A549 (cell line): Measurements from ENCODE around the gene PLA2G4B. TPM values are rescaled to one million over a fixed set of nuclear protein-coding genes. Genes with fewer than 3 reads are reported as not detected.
A peak's percentile ranks its signal among the peaks of the same experiment; 100 is the strongest.

Experiments used
- ATAC-seq, 2 experiments: fragments of 200-7000 bp in 1 of 2; fragments of >200 bp in 1 of 2; cut with Nextera tagmentation in 1 of 2; cut with Tn5 transposase in 1 of 2; 3 replicates each; pipeline versions ENCODE4 v1.8.0 to v1.9.1; 2018 to 2020; ENCODE audit warnings: mild to moderate bottlenecking in 1 of 2, moderate library complexity in 1 of 2
- CTCF ChIA-PET: fragments of 300-600 bp; sonication (Branson Sonifier 250); formaldehyde crosslinking; extraction: SDS; loops from one replicate; lab custom pipeline; 2021; ENCODE audit warnings: antibody characterized with exemption, inconsistent platforms; lab: Yijun Ruan, JAX
- POLR2A ChIA-PET: fragments of 350-600 bp; formaldehyde crosslinking; extraction: SDS; loops from one replicate; lab custom pipeline; 2021; ENCODE audit warnings: antibody characterized with exemption, inconsistent platforms; lab: Yijun Ruan, JAX
- DNase-seq, 2 experiments: peaks; one replicate each; pipeline versions ENCODE4 v3.0.0 to v3.0.0-alpha.2; 2011 to 2016; ENCODE audit warnings: low read depth in 1 of 2, low spot score in 1 of 2
- FAIRE-seq: peaks from 2 replicates; lab custom pipeline; 2011; peaks lifted over from hg19 to GRCh38; lab: Jason Lieb, UNC
- H3K27ac ChIP-seq, 2 experiments: fragments of >200 bp; sonication (Bioruptor Twin); formaldehyde crosslinking; 3 replicates each; pipeline ENCODE4 v1.5.1; 2016 to 2017
- H3K4me1 ChIP-seq: fragments of >200 bp; sonication (Bioruptor Twin); formaldehyde crosslinking; 3 replicates; pipeline ENCODE4 v1.6.1; 2016
- H3K4me2 ChIP-seq: fragments of >200 bp; sonication (Bioruptor Twin); formaldehyde crosslinking; 3 replicates; pipeline ENCODE4 v1.6.1; 2016
- H3K4me3 ChIP-seq: fragments of >200 bp; sonication (Bioruptor Twin); formaldehyde crosslinking; 3 replicates; pipeline ENCODE4 v1.5.1; 2016
- H3K9me3 ChIP-seq: fragments of >200 bp; sonication (Bioruptor Twin); formaldehyde crosslinking; 3 replicates; pipeline ENCODE4 v1.6.1; 2016
- BHLHE40 ChIP-seq: IDR thresholded peaks from 2 replicates; pipeline ENCODE4 v1.6.1; 2012; ENCODE audit warnings: low read depth, low read length, inconsistent platforms
- CHD4 ChIP-seq: fragments of 200-600 bp; sonication (generic); IDR thresholded peaks from 2 replicates; pipeline ENCODE4 v1.6.1; 2016; ENCODE audit warnings: antibody characterized with exemption, mild to moderate bottlenecking, borderline replicate concordance
- EHF ChIP-seq: fragments of 250-450 bp; sonication (Bioruptor Pico); IDR thresholded peaks from 2 replicates; pipeline ENCODE4 v1.5.0; 2020; ENCODE audit warnings: mild to moderate bottlenecking
- ESRRA ChIP-seq: fragments of 150-350 bp; IDR thresholded peaks from 2 replicates; pipeline ENCODE4 v1.6.1; 2014; ENCODE audit warnings: mild to moderate bottlenecking, low read length, borderline replicate concordance
- FOSB ChIP-seq: fragments of 250-450 bp; sonication (Bioruptor Pico); IDR thresholded peaks from 2 replicates; pipeline ENCODE4 v1.5.0; 2020; ENCODE audit warnings: mild to moderate bottlenecking, moderate library complexity
- FOXS1 ChIP-seq: fragments of 250-450 bp; sonication (Bioruptor Pico); IDR thresholded peaks from 2 replicates; pipeline ENCODE4 v1.5.0; 2020; ENCODE audit warnings: mild to moderate bottlenecking, moderate library complexity
- GATA3 ChIP-seq: IDR thresholded peaks from 2 replicates; pipeline ENCODE4 v1.6.1; 2012; ENCODE audit warnings: borderline replicate concordance
- MAFK ChIP-seq: fragments of 450-650 bp; IDR thresholded peaks from 2 replicates; pipeline ENCODE4 v1.6.1; 2014; ENCODE audit not compliant: partially characterized antibody
- NFE2L2 ChIP-seq: fragments of 150-350 bp; conservative IDR thresholded peaks from 2 replicates; pipeline ENCODE4 v1.6.1; 2014; ENCODE audit warnings: low read length
- NR3C1 ChIP-seq: fragments of >200 bp; sonication (Bioruptor Twin); formaldehyde crosslinking; IDR thresholded peaks from 3 replicates; pipeline ENCODE4 v1.6.1; 2017
- POLR2AphosphoS2 ChIP-seq: conservative IDR thresholded peaks from 2 replicates; pipeline ENCODE4 v1.6.1; 2012; ENCODE audit warnings: low read length, improper control_type of control experiment, inconsistent platforms
- RAD21 ChIP-seq, 2 experiments: fragments of >200 bp in 1 of 2; sonication (Bioruptor Twin) in 1 of 2; formaldehyde crosslinking in 1 of 2; IDR thresholded peaks in 1 of 2; conservative IDR thresholded peaks in 1 of 2; 2 replicates in 1 of 2; 3 replicates in 1 of 2; pipeline ENCODE4 v1.6.1; 2012 to 2018; ENCODE audit warnings: inconsistent platforms in 1 of 2
- RARB ChIP-seq: fragments of 250-450 bp; sonication (Bioruptor Pico); IDR thresholded peaks from 2 replicates; pipeline ENCODE4 v1.8.0; 2021; ENCODE audit warnings: mild to moderate bottlenecking, moderate library complexity
- RFX5 ChIP-seq: fragments of 450-650 bp; IDR thresholded peaks from 2 replicates; pipeline ENCODE4 v1.7.1; 2014; ENCODE audit warnings: antibody characterized with exemption, mild to moderate bottlenecking, moderate library complexity
- SMC3 ChIP-seq: fragments of >200 bp; sonication (Bioruptor Twin); formaldehyde crosslinking; IDR thresholded peaks from 3 replicates; pipeline ENCODE4 v1.6.1; 2018; ENCODE audit warnings: inconsistent platforms
- TFCP2L1 ChIP-seq: fragments of 250-450 bp; sonication (Bioruptor Pico); IDR thresholded peaks from 2 replicates; pipeline ENCODE4 v1.5.0; 2021; ENCODE audit warnings: mild to moderate bottlenecking
- TP53 ChIP-seq: fragments of 250-450 bp; sonication (Bioruptor Pico); IDR thresholded peaks from 2 replicates; pipeline ENCODE4 v1.5.0; 2021; ENCODE audit warnings: mild to moderate bottlenecking, moderate library complexity
- ZC3H11A ChIP-seq: fragments of 450-650 bp; IDR thresholded peaks from 2 replicates; pipeline ENCODE4 v1.6.1; 2014; ENCODE audit warnings: antibody characterized with exemption, mild to moderate bottlenecking
- WGBS: methylation state at CpG from one replicate; pipeline ENCODE4 v1.1.6; 2017; ENCODE audit errors: missing lambda C conversion rate; 5-methylcytosine and 5-hydroxymethylcytosine counted together
- polyA plus RNA-seq, 4 experiments: library from polyadenylated mRNA; depleted of rRNA in 3 of 4; stranded (reverse); fragments of >200 nt; fragmentation: RNase III in 1 of 4; extraction: RNeasy Plus Mini Kit Qiagen cat#74134 plus additional on column Dnase treatment in 1 of 4; gene quantifications; 2 replicates in 3 of 4; 3 replicates in 1 of 4; pipeline ENCODE4 v1.2.3, GENCODE V29; 2011 to 2017
- TF ChIP-seq, protein P1 (sequence below): IDR thresholded peaks from 2 replicates; pipeline ENCODE4 v1.6.1; 2012
- TF ChIP-seq, protein P2 (sequence below): fragments of 150-350 bp; IDR thresholded peaks from 2 replicates; pipeline ENCODE4 v1.6.1; 2014; ENCODE audit warnings: low read depth, mild to moderate bottlenecking, low read length
- TF ChIP-seq, protein P3 (sequence below): IDR thresholded peaks from 2 replicates; pipeline ENCODE4 v1.6.1; 2012
- TF ChIP-seq, protein P4 (sequence below): fragments of >200 bp; sonication (Bioruptor Twin); formaldehyde crosslinking; IDR thresholded peaks from 3 replicates; pipeline ENCODE4 v1.6.1; 2016
- TF ChIP-seq, protein P5 (sequence below): fragments of >200 bp; sonication (Bioruptor Twin); formaldehyde crosslinking; IDR thresholded peaks from 3 replicates; pipeline ENCODE4 v1.5.1; 2016

PLA2G4B gene
- polyA plus RNA-seq, 2 of the 4 experiments (the other 2 are of a cell fraction): 2.2 to 2.6 TPM

DNA sequence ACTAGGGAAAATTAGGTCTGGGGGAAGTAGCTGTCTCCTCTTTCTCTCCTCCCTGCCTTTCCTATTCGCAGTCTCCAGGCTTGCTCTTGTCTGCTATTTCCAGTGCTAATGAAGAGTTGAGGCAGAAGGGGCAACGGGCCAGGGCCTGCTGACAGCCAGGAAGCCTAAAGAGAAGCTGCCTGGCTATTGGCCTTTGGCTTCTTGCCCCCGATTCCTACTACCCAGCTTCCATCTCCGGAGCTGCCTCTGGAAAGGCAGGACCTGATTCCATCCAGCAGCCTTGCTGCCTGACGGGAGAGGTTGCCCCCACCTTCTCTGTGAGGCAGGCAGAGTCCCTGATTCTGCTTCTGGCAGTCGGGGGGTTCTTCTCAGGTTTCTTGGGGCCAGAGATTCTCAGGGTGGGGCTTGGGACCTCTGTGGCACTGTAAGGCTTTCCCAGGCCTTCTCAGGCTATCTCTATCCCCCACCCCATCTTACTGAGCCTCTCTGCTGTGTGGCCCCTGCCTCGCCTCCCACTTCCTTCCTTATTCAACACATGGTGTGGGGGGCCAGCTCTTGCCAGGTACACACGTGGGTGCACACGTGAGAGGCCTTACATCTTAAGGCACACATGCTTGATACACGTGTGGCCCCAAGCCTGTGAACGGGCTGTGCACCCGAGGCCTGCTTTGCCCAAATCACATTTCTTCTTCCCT lies 29.0 kb upstream of the PLA2G4B start:
- ChIA-PET CTCF (interaction anchor here (1.3 to 6.4 kb wide), 6 partner anchors 13 to 343 kb away, joined by 3 to 103 read pairs (median 22); partner anchors contain the start of gene MAPKBP1), POLR2A (no interaction called here)
- Histone ChIP-seq H3K4me1 (no peaks in the 10 kb centered on the region), H3K9me3 (no peaks in the 10 kb centered on the region), H3K4me3 (no peak overlapping the region), H3K4me2 (no peak overlapping the region), H3K27ac (no peak overlapping the region)
- ATAC-seq (no peak), DNase-seq (no peak), FAIRE-seq (no peak)
- no peak for TF ChIP-seq POLR2AphosphoS2
- TF ChIP-seq NR3C1: no peak
- TF ChIP-seq, protein P1, sequence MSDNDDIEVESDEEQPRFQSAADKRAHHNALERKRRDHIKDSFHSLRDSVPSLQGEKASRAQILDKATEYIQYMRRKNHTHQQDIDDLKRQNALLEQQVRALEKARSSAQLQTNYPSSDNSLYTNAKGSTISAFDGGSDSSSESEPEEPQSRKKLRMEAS: no peak
- no peak for TF ChIP-seq FOXS1
- TF ChIP-seq RFX5: no peak
- TF ChIP-seq, protein P2, sequence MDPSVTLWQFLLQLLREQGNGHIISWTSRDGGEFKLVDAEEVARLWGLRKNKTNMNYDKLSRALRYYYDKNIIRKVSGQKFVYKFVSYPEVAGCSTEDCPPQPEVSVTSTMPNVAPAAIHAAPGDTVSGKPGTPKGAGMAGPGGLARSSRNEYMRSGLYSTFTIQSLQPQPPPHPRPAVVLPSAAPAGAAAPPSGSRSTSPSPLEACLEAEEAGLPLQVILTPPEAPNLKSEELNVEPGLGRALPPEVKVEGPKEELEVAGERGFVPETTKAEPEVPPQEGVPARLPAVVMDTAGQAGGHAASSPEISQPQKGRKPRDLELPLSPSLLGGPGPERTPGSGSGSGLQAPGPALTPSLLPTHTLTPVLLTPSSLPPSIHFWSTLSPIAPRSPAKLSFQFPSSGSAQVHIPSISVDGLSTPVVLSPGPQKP: no peak
- TF ChIP-seq ZC3H11A: no peak
- no peak for TF ChIP-seq SMC3
- TF ChIP-seq EHF: no peak
- TF ChIP-seq TFCP2L1 (CRISPR knock-in tag): no peak
- no peak for TF ChIP-seq NFE2L2
- WGBS: 87% methylated on average over 11 of the region's 12 CpGs

DNA sequence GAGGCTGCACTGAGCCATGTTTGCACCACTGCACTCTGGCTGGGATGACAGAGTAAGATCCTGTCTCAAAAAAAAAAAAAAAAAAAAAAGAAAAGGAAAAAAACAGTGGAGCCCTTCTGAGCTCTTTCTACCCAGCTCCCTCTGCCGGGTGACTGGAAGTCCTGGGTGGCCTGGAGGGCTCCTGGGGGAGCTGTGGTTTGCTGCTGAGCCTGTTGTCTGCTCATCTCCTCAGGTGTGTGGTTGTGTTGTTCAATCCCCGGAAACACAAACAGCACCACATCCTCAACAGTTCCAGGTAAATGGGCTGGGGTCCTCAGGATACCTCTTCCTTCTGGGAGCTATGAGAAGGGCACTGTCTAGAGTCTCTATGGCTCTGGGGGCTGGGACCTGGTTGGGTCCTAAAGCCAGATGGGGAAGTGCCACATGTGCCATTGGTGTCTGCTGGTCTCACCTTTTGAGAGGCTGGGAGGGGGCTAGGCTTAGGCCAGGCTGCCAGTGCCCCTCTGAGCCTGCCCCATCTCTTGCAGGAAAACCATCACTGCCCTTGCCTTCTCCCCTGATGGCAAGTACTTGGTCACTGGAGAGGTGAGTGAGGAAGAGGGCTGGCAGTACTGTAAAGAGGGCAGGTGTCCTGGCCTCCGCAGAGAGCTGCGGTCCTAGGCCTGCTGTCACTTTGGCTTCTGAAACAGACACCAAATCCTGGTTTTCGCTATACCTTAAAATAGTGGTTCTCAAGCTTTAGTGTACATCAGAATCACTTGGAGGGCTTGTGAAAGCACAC lies 27.8 kb upstream of the PLA2G4B start:
- H3K4me2 ChIP-seq: no peak overlapping the region
- H3K27ac ChIP-seq: no peak overlapping the region
- 97% methylated on average over 5 of the region's 5 CpGs for WGBS
- no peaks in the 10 kb centered on the region for H3K4me1 ChIP-seq
- H3K4me3 ChIP-seq: no peak overlapping the region
- ATAC-seq (peak; percentile 27 to 43; a peak in 4 of 6 replicates), FAIRE-seq (no peak), DNase-seq (no peak)
- H3K9me3 ChIP-seq: no peaks in the 10 kb centered on the region
- CTCF ChIA-PET: interaction anchor here (0.6 to 6.4 kb wide), 34 partner anchors 8 to 361 kb away, joined by 3 to 103 read pairs (median 5); partner anchors contain the start of genes MAPKBP1 and PLA2G4B
- POLR2A ChIA-PET: interaction anchor here (1.0 kb wide), 1 partner anchor 36 kb away, joined by 3 read pairs; the partner anchor contains the start of gene MAPKBP1
- no peak for TF ChIP-seq RARB (CRISPR knock-in tag)

DNA sequence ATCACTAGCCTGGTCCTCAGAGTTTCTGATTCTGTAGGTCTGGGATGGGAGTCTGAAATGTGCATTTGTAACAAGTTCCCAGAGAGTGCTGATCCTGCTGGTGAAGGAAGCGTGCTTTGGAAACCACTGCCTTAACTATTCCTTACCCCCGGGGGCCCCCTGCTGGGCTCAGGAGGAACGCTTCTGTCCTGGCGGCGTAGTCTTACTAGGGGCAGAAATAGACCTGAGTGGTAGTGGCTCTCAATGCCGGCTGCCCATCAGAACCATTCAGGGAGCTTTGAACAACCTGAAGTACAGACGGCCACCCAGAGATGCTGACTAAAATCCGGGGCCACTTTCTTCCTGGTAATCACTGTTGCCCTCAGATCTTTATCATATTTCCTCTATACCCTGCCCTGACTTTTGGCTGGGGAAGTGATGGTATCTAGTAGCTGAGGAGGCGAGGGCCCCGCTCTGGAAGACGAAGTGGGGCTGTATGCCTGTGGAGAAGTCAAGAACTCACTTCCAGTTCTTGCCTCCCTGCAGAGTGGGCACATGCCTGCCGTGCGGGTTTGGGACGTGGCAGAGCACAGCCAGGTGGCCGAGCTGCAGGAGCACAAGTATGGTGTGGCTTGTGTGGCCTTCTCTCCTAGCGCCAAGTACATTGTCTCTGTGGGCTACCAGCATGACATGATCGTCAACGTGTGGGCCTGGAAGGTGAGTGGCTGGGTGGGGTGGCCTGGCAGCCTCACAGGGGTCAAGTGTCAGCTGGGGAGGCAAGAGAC lies 27.0 kb upstream of the PLA2G4B start:
- peak; percentile 96 to 98; a peak in 5 of 6 replicates for ATAC-seq
- DNase-seq: peak; percentile 70 to 71
- WGBS: 70% methylated on average over 11 of the region's 18 CpGs
- ChIA-PET POLR2A (interaction anchor here (1.0 to 1.3 kb wide), 2 partner anchors 37 kb away, joined by 3 to 4 read pairs; partner anchors contain the start of gene MAPKBP1), CTCF (interaction anchor here (0.7 to 6.4 kb wide), 42 partner anchors 9 to 364 kb away, joined by 3 to 103 read pairs (median 4); partner anchors contain the start of genes MAPKBP1, PLA2G4B and RPAP1)
- no peaks in the 10 kb centered on the region for H3K4me1 ChIP-seq
- no peak overlapping the region for H3K27ac ChIP-seq
- H3K4me2 ChIP-seq: no peak overlapping the region
- no peaks in the 10 kb centered on the region for H3K9me3 ChIP-seq
- no peak overlapping the region for H3K4me3 ChIP-seq
- no peak for FAIRE-seq
- TF ChIP-seq ESRRA (no peak), TP53 (CRISPR knock-in tag) (no peak), FOXS1 (no peak), NFE2L2 (no peak), FOSB (no peak), RARB (CRISPR knock-in tag) (no peak), POLR2AphosphoS2 (no peak), RFX5 (no peak), GATA3 (no peak), EHF (no peak), BHLHE40 (no peak), RAD21 (conservative IDR thresholded peaks at IDR 0.05 in 1 of 2, IDR thresholded peaks at IDR 0.05 in 1 of 2) (peak; percentile 82 to 92), CHD4 (no peak), MAFK (no peak), TFCP2L1 (CRISPR knock-in tag) (no peak), SMC3 (peak; percentile 71)
- TF ChIP-seq, protein P3, sequence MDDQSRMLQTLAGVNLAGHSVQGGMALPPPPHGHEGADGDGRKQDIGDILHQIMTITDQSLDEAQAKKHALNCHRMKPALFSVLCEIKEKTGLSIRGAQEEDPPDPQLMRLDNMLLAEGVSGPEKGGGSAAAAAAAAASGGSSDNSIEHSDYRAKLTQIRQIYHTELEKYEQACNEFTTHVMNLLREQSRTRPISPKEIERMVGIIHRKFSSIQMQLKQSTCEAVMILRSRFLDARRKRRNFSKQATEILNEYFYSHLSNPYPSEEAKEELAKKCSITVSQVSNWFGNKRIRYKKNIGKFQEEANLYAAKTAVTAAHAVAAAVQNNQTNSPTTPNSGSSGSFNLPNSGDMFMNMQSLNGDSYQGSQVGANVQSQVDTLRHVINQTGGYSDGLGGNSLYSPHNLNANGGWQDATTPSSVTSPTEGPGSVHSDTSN: no peak
- TF ChIP-seq, protein P4, sequence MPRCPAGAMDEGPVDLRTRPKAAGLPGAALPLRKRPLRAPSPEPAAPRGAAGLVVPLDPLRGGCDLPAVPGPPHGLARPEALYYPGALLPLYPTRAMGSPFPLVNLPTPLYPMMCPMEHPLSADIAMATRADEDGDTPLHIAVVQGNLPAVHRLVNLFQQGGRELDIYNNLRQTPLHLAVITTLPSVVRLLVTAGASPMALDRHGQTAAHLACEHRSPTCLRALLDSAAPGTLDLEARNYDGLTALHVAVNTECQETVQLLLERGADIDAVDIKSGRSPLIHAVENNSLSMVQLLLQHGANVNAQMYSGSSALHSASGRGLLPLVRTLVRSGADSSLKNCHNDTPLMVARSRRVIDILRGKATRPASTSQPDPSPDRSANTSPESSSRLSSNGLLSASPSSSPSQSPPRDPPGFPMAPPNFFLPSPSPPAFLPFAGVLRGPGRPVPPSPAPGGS: no peak
- TF ChIP-seq, protein P5, sequence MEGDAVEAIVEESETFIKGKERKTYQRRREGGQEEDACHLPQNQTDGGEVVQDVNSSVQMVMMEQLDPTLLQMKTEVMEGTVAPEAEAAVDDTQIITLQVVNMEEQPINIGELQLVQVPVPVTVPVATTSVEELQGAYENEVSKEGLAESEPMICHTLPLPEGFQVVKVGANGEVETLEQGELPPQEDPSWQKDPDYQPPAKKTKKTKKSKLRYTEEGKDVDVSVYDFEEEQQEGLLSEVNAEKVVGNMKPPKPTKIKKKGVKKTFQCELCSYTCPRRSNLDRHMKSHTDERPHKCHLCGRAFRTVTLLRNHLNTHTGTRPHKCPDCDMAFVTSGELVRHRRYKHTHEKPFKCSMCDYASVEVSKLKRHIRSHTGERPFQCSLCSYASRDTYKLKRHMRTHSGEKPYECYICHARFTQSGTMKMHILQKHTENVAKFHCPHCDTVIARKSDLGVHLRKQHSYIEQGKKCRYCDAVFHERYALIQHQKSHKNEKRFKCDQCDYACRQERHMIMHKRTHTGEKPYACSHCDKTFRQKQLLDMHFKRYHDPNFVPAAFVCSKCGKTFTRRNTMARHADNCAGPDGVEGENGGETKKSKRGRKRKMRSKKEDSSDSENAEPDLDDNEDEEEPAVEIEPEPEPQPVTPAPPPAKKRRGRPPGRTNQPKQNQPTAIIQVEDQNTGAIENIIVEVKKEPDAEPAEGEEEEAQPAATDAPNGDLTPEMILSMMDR: peak; percentile 69
